SU-DHL-6 (cell line): ENCODE data around the gene CGREF1.
"Not testable (repeated sequence)": the region's sequence is repeated elsewhere in the genome, so short reads cannot be mapped to it uniquely, and the experiment has no call there.

Experiments used
- H2AFZ ChIP-seq: fragments of 200-600 bp; sonication (generic); 2 replicates; pipeline ENCODE4 v1.6.1; 2014; ENCODE audit warnings: low read depth, mild to moderate bottlenecking, moderate library complexity, mixed read lengths, antibody characterized with exemption, low read length; ENCODE audit not compliant: severe bottlenecking
- H3F3A ChIP-seq: fragments of 200-600 bp; shearing (Covaris generic); 2 replicates; pipeline ENCODE4 v1.6.0; 2016; ENCODE audit warnings: antibody characterized with exemption, mild to moderate bottlenecking; ENCODE audit not compliant: insufficient read depth
- H3K27ac ChIP-seq: fragments of 200-600 bp; sonication (generic); 2 replicates; pipeline ENCODE4 v1.5.1; 2016; ENCODE audit warnings: low read depth, mild to moderate bottlenecking, low read length, moderate library complexity, mixed read lengths
- H3K27me3 ChIP-seq: fragments of 200-600 bp; sonication (generic), shearing (Covaris generic); 2 replicates; pipeline ENCODE4 v1.6.0; 2014; ENCODE audit warnings: mild to moderate bottlenecking, low read length
- H3K36me3 ChIP-seq: fragments of 200-600 bp; sonication (generic); 2 replicates; pipeline ENCODE4 v1.6.1; 2014; ENCODE audit warnings: mild to moderate bottlenecking, low read length, mixed read lengths
- H3K4me2 ChIP-seq: fragments of 300-600, 200-600 bp; shearing (Covaris generic), sonication (generic); 2 replicates; pipeline ENCODE4 v1.6.0; 2014; ENCODE audit warnings: low read length, low read depth, mild to moderate bottlenecking; ENCODE audit not compliant: poor library complexity, severe bottlenecking
- H3K4me3 ChIP-seq: fragments of 200-600 bp; sonication (generic); 2 replicates; pipeline ENCODE4 v1.5.1; 2014; ENCODE audit warnings: antibody characterized with exemption, low read length, mild to moderate bottlenecking, mixed read lengths; ENCODE audit not compliant: insufficient read depth, poor library complexity, severe bottlenecking
- H3K79me2 ChIP-seq: fragments of 200-600 bp; sonication (generic); 2 replicates; pipeline ENCODE4 v1.6.1; 2014; ENCODE audit warnings: mild to moderate bottlenecking, low read length, moderate library complexity; ENCODE audit not compliant: insufficient read depth
- H3K9ac ChIP-seq: fragments of 200-600 bp; sonication (generic); 2 replicates; pipeline ENCODE4 v1.7.0; 2014; ENCODE audit warnings: mild to moderate bottlenecking, low read length
- H3K9me2 ChIP-seq: fragments of 200-600 bp; sonication (generic); replicated peaks from 2 replicates; pipeline ENCODE4 v1.6.1; 2014; ENCODE audit warnings: low read length; ENCODE audit not compliant: insufficient read depth
- H3K9me3 ChIP-seq: fragments of 200-600 bp; sonication (generic); 2 replicates; pipeline ENCODE4 v1.6.1; 2014; ENCODE audit warnings: low read length, mixed read lengths; ENCODE audit not compliant: insufficient read depth
- H4K20me1 ChIP-seq: fragments of 200-600 bp; sonication (generic); 2 replicates; pipeline ENCODE4 v1.6.1; 2014; ENCODE audit warnings: low read depth, mild to moderate bottlenecking, antibody characterized with exemption, low read length, moderate library complexity, mixed read lengths
- CTCF ChIP-seq: fragments of 200-600 bp; sonication (generic); IDR thresholded peaks from one replicate; pipeline ENCODE4 v1.5.1; 2017; ENCODE audit warnings: antibody characterized with exemption, mild to moderate bottlenecking, low read length, moderate library complexity; ENCODE audit not compliant: insufficient read depth, poor library complexity, severe bottlenecking
- EZH2phosphoT487 ChIP-seq: fragments of 200-600 bp; sonication (generic), shearing (Covaris generic); conservative IDR thresholded peaks from 2 replicates; pipeline ENCODE4 v1.6.1; 2018; ENCODE audit warnings: mild to moderate bottlenecking, antibody characterized with exemption, low read length, moderate library complexity, mixed read lengths

Gene CGREF1

GRCh38 chr2:27121906-27122305 is 3.0 kb upstream of the CGREF1 start:
- no peak overlapping the region for H3K4me3 ChIP-seq
- no peaks in the 10 kb centered on the region for H3K9me2 ChIP-seq
- no peaks in the 10 kb centered on the region for H3K79me2 ChIP-seq
- no peak overlapping the region for H2AFZ ChIP-seq
- no peak overlapping the region for H3K27ac ChIP-seq
- no peaks in the 10 kb centered on the region for H3F3A ChIP-seq
- no peaks in the 10 kb centered on the region for H3K27me3 ChIP-seq
- TF ChIP-seq CTCF (no peak), EZH2phosphoT487 (no peak)
- H3K9ac ChIP-seq, result no peak overlapping the region
- H3K36me3 ChIP-seq, result no peaks in the 10 kb centered on the region
- H3K9me3 ChIP-seq, result no peaks in the 10 kb centered on the region
- no peaks in the 10 kb centered on the region for H4K20me1 ChIP-seq
- no peak overlapping the region for H3K4me2 ChIP-seq

- H3K79me2 ChIP-seq, H2AFZ ChIP-seq, H3K27ac ChIP-seq, H3F3A ChIP-seq, H3K4me2 ChIP-seq, H3K4me3 ChIP-seq, H3K9me2 ChIP-seq, H3K9ac ChIP-seq, H3K36me3 ChIP-seq, H3K9me3 ChIP-seq, H4K20me1 ChIP-seq, H3K27me3 ChIP-seq: not testable (repeated sequence)
Observed at GRCh38 chr2:27119330-27119670, 372 bp upstream of the CGREF1 start.

GRCh38 chr2:27117995-27118524 is 868 bp downstream of the CGREF1 start:
- H3K36me3 ChIP-seq, result no peaks in the 10 kb centered on the region
- no peak overlapping the region for H3K27ac ChIP-seq
- H3K9me3 ChIP-seq, result no peaks in the 10 kb centered on the region
- no peaks in the 10 kb centered on the region for H3F3A ChIP-seq
- H3K4me2 ChIP-seq, result no peak overlapping the region
- H2AFZ ChIP-seq, result no peak overlapping the region
- TF ChIP-seq CTCF (no peak), EZH2phosphoT487 (no peak)
- no peak overlapping the region for H3K4me3 ChIP-seq
- H3K9ac ChIP-seq, result no peak overlapping the region
- no peaks in the 10 kb centered on the region for H3K27me3 ChIP-seq
- H3K79me2 ChIP-seq, result no peaks in the 10 kb centered on the region
- no peaks in the 10 kb centered on the region for H4K20me1 ChIP-seq
- no peaks in the 10 kb centered on the region for H3K9me2 ChIP-seq

- no peak overlapping the region for H3K9ac ChIP-seq
- no peak overlapping the region for H2AFZ ChIP-seq
- H3F3A ChIP-seq, result no peaks in the 10 kb centered on the region
- no peaks in the 10 kb centered on the region for H3K27me3 ChIP-seq
- H3K36me3 ChIP-seq, result no peaks in the 10 kb centered on the region
- no peaks in the 10 kb centered on the region for H4K20me1 ChIP-seq
- no peak for TF ChIP-seq EZH2phosphoT487
- H3K4me2 ChIP-seq, result no peak overlapping the region
- no peaks in the 10 kb centered on the region for H3K9me2 ChIP-seq
- H3K27ac ChIP-seq, result no peak overlapping the region
- H3K4me3 ChIP-seq, result no peak overlapping the region
- H3K9me3 ChIP-seq, result no peaks in the 10 kb centered on the region
- no peaks in the 10 kb centered on the region for H3K79me2 ChIP-seq
Observed at GRCh38 chr2:27115519-27115918, 3.4 kb downstream of the CGREF1 start.

- H3K9ac ChIP-seq, H3K27me3 ChIP-seq, H3K4me2 ChIP-seq, H2AFZ ChIP-seq, H3K9me3 ChIP-seq, H3K27ac ChIP-seq, H4K20me1 ChIP-seq, H3K79me2 ChIP-seq, H3K36me3 ChIP-seq, H3K4me3 ChIP-seq, H3F3A ChIP-seq, H3K9me2 ChIP-seq: not testable (repeated sequence)
Observed at GRCh38 chr2:27111392-27112078, 7.4 kb downstream of the CGREF1 start.

DNA sequence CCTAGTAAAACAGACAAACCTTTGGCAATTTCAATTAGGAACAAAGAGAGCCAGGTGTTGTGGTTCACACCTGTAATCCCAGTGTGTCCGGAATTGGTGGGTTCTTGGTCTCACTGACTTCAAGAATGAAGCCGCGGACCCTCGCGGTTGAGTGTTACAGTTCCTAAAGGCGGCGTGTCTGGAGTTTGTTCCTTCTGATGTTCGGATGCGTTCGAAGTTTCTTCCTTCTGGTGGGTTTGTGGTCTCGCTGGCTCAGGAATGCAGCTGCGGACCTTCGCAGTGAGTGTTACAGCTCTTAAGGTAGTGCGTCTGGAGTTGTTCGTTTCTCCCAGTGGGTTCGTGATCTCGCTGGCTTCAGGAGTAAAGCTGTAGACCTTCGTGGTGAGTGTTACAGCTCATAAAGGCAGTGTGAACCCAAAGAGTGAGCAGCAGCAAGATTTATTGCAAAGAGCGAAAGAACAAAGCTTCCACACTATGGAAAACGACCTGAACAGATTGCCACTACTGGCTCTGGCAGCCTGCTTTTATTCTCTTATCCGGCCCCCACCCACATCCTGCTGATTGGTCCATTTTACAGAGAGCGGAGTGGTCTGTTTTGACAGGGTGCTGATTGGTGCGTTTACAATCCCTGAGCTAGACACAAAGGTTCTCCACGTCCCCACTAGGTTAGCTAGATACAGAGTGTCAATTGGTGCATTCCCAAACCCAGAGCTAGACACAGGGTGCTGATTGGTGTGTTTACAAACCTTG is 8.2 kb downstream of the CGREF1 start:
- H3K9ac ChIP-seq, H3K9me2 ChIP-seq, H4K20me1 ChIP-seq, H2AFZ ChIP-seq, H3K79me2 ChIP-seq, H3K27ac ChIP-seq, H3F3A ChIP-seq, H3K4me2 ChIP-seq, H3K9me3 ChIP-seq, H3K4me3 ChIP-seq, H3K27me3 ChIP-seq, H3K36me3 ChIP-seq: not testable (repeated sequence)
